Ascending aorta (tissue), 2 donors: Measurements from ENCODE around the gene RAI2. TPM values are rescaled to one million over a fixed set of nuclear protein-coding genes. Genes with fewer than 3 reads are reported as not detected.

Experiments
- DNase-seq, 2 donors: peaks; one replicate each; pipeline ENCODE4 v3.0.0-alpha.2; 2019; ENCODE audit warnings: low spot score in 2 of 2
- H3K27ac ChIP-seq, 2 donors: fragments of 200-600 bp; sonication (generic); one replicate each; pipeline ENCODE4 v1.5.1; 2016 to 2017; ENCODE audit warnings: mild to moderate bottlenecking in 1 of 2
- H3K27me3 ChIP-seq: fragments of 200-600 bp; sonication (generic); one replicate; pipeline ENCODE4 v1.5.1; 2017
- H3K36me3 ChIP-seq, 2 donors: fragments of 200-600 bp; sonication (generic); one replicate each; pipeline ENCODE4 v1.5.1; 2016
- H3K4me1 ChIP-seq, 2 donors: fragments of 200-600 bp; sonication (generic); one replicate each; pipeline ENCODE4 v1.5.1; 2016 to 2017; ENCODE audit warnings: mild to moderate bottlenecking in 1 of 2
- H3K4me3 ChIP-seq, 2 donors: fragments of 200-600 bp; sonication (generic); one replicate each; pipeline ENCODE4 v1.5.1; 2016 to 2017; ENCODE audit warnings: mild to moderate bottlenecking in 1 of 2
- H3K9me3 ChIP-seq, 2 donors: fragments of 200-600 bp; sonication (generic); one replicate each; pipeline ENCODE4 v1.5.1; 2016
- CTCF ChIP-seq, 3 experiments: fragments of 200-600 bp in 2 of 3; fragments of 450-650 bp in 1 of 3; sonication (generic) in 2 of 3; IDR thresholded peaks; one replicate each; pipeline ENCODE4 v1.5.1; 2016 to 2019; ENCODE audit warnings: antibody characterized with exemption in 3 of 3, mild to moderate bottlenecking in 1 of 3, moderate library complexity in 1 of 3
- intact Hi-C: fragments of 100-400 bp; cut with DNase I; formaldehyde crosslinking; loops from one replicate; pipeline ENCODE4 v1.15.1; 2023
- total RNA-seq: library from RNA; depleted of rRNA; stranded (reverse); fragments of >200 nt; gene quantifications from one replicate; pipeline ENCODE4 v1.1.0, GENCODE V29; 2016

RAI2 gene
- 21.5 TPM for total RNA-seq

GRCh38 chrX:17860811-17861488 is at the start of gene RAI2:
TSS of gene RAI2 (minus strand) at chrX:17861298. CDS start at chrX:17802010, 59,288 bp downstream.
- no peaks in the 10 kb centered on the region for H3K4me1 ChIP-seq
- H3K27ac ChIP-seq: peak within 1 kb of the TSS; percentile 61 to 63
- no peaks in the 10 kb centered on the region for H3K9me3 ChIP-seq
- peak within 1 kb of the TSS; percentile 64 to 86 for H3K4me3 ChIP-seq
- intact Hi-C loops: loop anchor here (2.0 to 10.0 kb wide), 3 partner anchors 44 to 1264 kb away; partner anchors contain the start of gene ADGRG2
- H3K36me3 ChIP-seq: no peaks in the 10 kb centered on the region
- no peak for DNase-seq
- TF ChIP-seq CTCF (IDR thresholded peaks at IDR 0.05): peak in 1 of 3 experiments; percentile 10
- no peaks in the 10 kb centered on the region for H3K27me3 ChIP-seq

DNA sequence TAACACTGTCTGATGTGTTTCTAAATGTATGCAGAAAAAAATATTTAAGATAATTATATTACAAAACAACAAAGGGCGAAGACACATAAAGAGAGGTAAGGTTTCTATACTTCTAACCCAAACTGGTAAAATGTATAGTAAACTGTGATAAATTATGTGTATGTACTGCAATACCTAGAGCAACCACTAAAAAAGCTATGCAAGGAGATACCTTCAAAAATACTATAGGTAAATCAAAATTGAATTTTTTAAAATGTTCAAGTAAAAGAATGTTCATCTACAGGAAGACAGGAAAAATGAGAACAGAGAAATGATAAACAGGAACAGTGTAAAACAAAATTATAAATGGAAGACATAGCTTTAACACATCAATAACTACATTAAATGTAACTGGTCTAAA is 27.3 kb upstream of the RAI2 start:
- Histone ChIP-seq H3K9me3 (no peaks in the 10 kb centered on the region), H3K27ac (no peak overlapping the region), H3K36me3 (no peaks in the 10 kb centered on the region), H3K4me3 (no peak overlapping the region), H3K27me3 (no peaks in the 10 kb centered on the region), H3K4me1 (no peaks in the 10 kb centered on the region)
- no peak for TF ChIP-seq CTCF (IDR thresholded peaks at IDR 0.05)
- intact Hi-C loops: no loop called here
- no peak for DNase-seq

DNA sequence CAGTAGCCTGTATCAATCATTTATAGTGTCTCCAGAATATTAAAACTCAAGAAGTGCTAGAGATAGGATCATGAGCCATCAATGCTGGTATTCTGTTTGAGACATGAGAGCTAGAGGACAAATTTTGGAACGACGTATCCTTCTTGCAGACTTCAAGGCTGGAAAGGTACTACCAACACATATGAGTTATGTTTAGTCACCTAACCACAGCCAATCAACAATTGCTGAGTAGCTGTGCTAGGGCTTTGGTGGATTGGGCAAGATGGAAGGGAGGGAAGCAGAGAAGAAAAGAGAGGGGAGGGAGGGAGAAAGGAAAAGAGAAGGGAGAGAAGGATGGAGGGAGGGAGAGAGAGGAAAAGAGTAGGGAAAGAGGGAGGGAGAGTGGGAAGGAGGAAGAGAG is 21.6 kb upstream of the RAI2 start:
- no peak for DNase-seq
- no peaks in the 10 kb centered on the region for H3K9me3 ChIP-seq
- no peaks in the 10 kb centered on the region for H3K36me3 ChIP-seq
- H3K27me3 ChIP-seq: no peaks in the 10 kb centered on the region
- H3K4me3 ChIP-seq: no peak overlapping the region
- H3K4me1 ChIP-seq: no peaks in the 10 kb centered on the region
- intact Hi-C loops: no loop called here
- no peak for TF ChIP-seq CTCF (IDR thresholded peaks at IDR 0.05)
- no peak overlapping the region for H3K27ac ChIP-seq

DNA sequence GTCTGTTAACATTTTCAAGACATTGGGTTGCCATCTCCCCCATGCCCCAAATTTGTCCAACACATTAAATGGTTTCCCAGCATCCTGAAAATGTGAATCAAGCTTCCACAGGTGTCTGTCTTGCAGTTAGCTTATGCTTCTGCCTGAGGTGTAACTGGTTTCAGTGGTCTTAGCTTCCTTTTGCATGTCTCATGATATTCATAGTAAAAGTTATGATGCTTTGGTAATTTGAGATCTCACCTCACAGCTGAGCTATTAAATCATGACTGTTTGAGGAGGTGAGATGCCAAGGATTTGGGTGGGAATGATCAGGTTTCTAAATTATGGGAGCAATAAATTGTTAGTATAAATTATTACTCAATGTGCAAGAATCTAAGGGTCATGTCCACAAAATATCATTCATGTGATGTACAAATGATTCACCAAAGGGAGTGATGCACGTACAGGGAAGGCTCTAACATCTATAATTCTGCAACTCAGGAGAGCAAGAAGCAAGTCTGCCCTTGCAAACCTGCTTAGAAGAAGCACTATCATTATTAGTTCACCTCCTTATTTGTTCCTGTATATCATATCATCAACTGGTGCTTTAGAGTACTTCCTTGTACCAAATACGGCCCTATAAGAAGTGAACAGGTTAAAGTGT is 17.1 kb upstream of the RAI2 start:
- no peak for DNase-seq
- Histone ChIP-seq H3K36me3 (no peaks in the 10 kb centered on the region), H3K9me3 (no peaks in the 10 kb centered on the region), H3K4me3 (no peak overlapping the region), H3K27me3 (no peaks in the 10 kb centered on the region), H3K4me1 (no peaks in the 10 kb centered on the region), H3K27ac (no peak overlapping the region)
- no peak for TF ChIP-seq CTCF (IDR thresholded peaks at IDR 0.05)
- intact Hi-C loops: no loop called here

GRCh38 chrX:17876135-17876534 is 15.0 kb upstream of the RAI2 start:
- no peak for DNase-seq
- no peak overlapping the region for H3K4me3 ChIP-seq
- H3K36me3 ChIP-seq: no peaks in the 10 kb centered on the region
- no peaks in the 10 kb centered on the region for H3K27me3 ChIP-seq
- H3K9me3 ChIP-seq: no peaks in the 10 kb centered on the region
- TF ChIP-seq CTCF (IDR thresholded peaks at IDR 0.05): no peak
- intact Hi-C loops: no loop called here
- H3K27ac ChIP-seq: no peak overlapping the region
- no peaks in the 10 kb centered on the region for H3K4me1 ChIP-seq
